Keratinocyte (primary cell): ENCODE results near the gene PAPPA2. TPM values are rescaled to one million over a fixed set of nuclear protein-coding genes. Genes with fewer than 3 reads are reported as not detected.

ENCODE experiments used
- DNase-seq: peaks from one replicate; pipeline ENCODE4 v3.0.0-alpha.2; 2011; ENCODE audit warnings: low read depth, missing footprints, low spot score
- FAIRE-seq: peaks from 2 replicates; lab custom pipeline; 2011; peaks lifted over from hg19 to GRCh38; lab: Jason Lieb, UNC
- H2AFZ ChIP-seq: 2 replicates; pipeline ENCODE4 v1.6.0; 2012; ENCODE audit warnings: low read length, control low read depth, inconsistent platforms; ENCODE audit not compliant: control insufficient read depth
- H3K27ac ChIP-seq: 2 replicates; pipeline ENCODE4 v1.5.1; 2011; ENCODE audit warnings: low read length; ENCODE audit not compliant: control insufficient read depth, insufficient read depth
- H3K27me3 ChIP-seq: 3 replicates; pipeline ENCODE4 v1.6.0; 2011; ENCODE audit warnings: low read length; ENCODE audit not compliant: control insufficient read depth, insufficient read depth; ENCODE audit errors: extremely low read depth
- H3K36me3 ChIP-seq, 2 experiments: 2 replicates in 1 of 2; 3 replicates in 1 of 2; pipeline ENCODE4 v1.5.1; 2011; ENCODE audit warnings: low read length in 2 of 2, mild to moderate bottlenecking in 1 of 2; ENCODE audit not compliant: control insufficient read depth in 2 of 2, insufficient read depth in 2 of 2; ENCODE audit errors: extremely low read depth in 1 of 2
- H3K4me1 ChIP-seq: 3 replicates; pipeline ENCODE4 v1.5.1; 2011; ENCODE audit warnings: low read length; ENCODE audit not compliant: control insufficient read depth, insufficient read depth; ENCODE audit errors: extremely low read depth
- H3K4me2 ChIP-seq: 3 replicates; pipeline ENCODE4 v1.6.0; 2011; ENCODE audit warnings: low read depth, low read length; ENCODE audit not compliant: control insufficient read depth, insufficient read depth; ENCODE audit errors: extremely low read depth
- H3K4me3 ChIP-seq, 3 experiments: fragments of 200-600 bp in 1 of 3; sonication (generic) in 1 of 3; 2 replicates in 2 of 3; 3 replicates in 1 of 3; pipeline ENCODE4 v1.5.1; 2011 to 2016; ENCODE audit warnings: low read length in 3 of 3, mild to moderate bottlenecking in 3 of 3, control low read depth in 2 of 3, inconsistent platforms in 1 of 3, low read depth in 1 of 3, mixed read lengths in 1 of 3, mixed run types in 1 of 3, moderate library complexity in 1 of 3; ENCODE audit not compliant: control insufficient read depth in 2 of 3, insufficient read depth in 2 of 3; ENCODE audit errors: extremely low read depth in 1 of 3
- H3K79me2 ChIP-seq: 2 replicates; pipeline ENCODE4 v1.6.0; 2012; ENCODE audit warnings: low read length; ENCODE audit not compliant: control insufficient read depth, insufficient read depth
- H3K9ac ChIP-seq: 3 replicates; pipeline ENCODE4 v1.6.0; 2011; ENCODE audit warnings: low read length; ENCODE audit not compliant: control insufficient read depth, insufficient read depth; ENCODE audit errors: extremely low read depth
- H3K9me1 ChIP-seq: 3 replicates; pipeline ENCODE4 v1.6.0; 2011; ENCODE audit warnings: low read length; ENCODE audit not compliant: control insufficient read depth, insufficient read depth; ENCODE audit errors: extremely low read depth
- H3K9me3 ChIP-seq: 2 replicates; pipeline ENCODE4 v1.5.1; 2012; ENCODE audit warnings: low read depth, low read length; ENCODE audit not compliant: control insufficient read depth
- H4K20me1 ChIP-seq: 3 replicates; pipeline ENCODE4 v1.6.0; 2011; ENCODE audit warnings: low read length; ENCODE audit not compliant: control insufficient read depth, insufficient read depth; ENCODE audit errors: extremely low read depth
- EZH2 ChIP-seq: IDR thresholded peaks from one replicate; pipeline ENCODE4 v1.6.1; 2012; ENCODE audit warnings: inconsistent platforms, mild to moderate bottlenecking, low read length, moderate library complexity
- dilution Hi-C: fragments of 300-500 bp; cut with MboI; formaldehyde crosslinking; loops from one replicate; pipeline ENCODE4 v1.7.0; 2020; ENCODE audit warnings: low sequenced_read_pairs; ENCODE audit not compliant: extremely low pct_ligation_motif_present
- polyA plus RNA-seq, 5 experiments: library from polyadenylated mRNA; depleted of rRNA in 3 of 5; stranded (reverse) in 3 of 5; stranded (forward) in 1 of 5; unstranded in 1 of 5; fragments of >200 nt; gene quantifications; 1 replicate in 1 of 5; 2 replicates in 3 of 5; 3 replicates in 1 of 5; pipeline versions ENCODE4 v1.2.1 to v1.2.3, GENCODE V29; 2011 to 2012; ENCODE audit warnings: missing spikeins in 2 of 5, low read depth in 1 of 5, low replicate concordance in 1 of 5
- TF ChIP-seq, protein P1 (sequence below), 3 experiments: IDR thresholded peaks in 1 of 3; conservative IDR thresholded peaks in 1 of 3; optimal IDR thresholded peaks in 1 of 3; 2 replicates in 2 of 3; 3 replicates in 1 of 3; pipeline versions ENCODE3 to v1.5.1; 2011; ENCODE audit warnings: low read length in 3 of 3, mild to moderate bottlenecking in 3 of 3, moderate library complexity in 2 of 3, control low read depth in 1 of 3, inconsistent platforms in 1 of 3; ENCODE audit not compliant: insufficient read depth in 2 of 3; ENCODE audit errors: extremely low read depth in 1 of 3

Gene PAPPA2
- polyA plus RNA-seq, 1 donor (not counting 4 experiments of a cell fraction or from before 2014, with no cell fraction given): 0.07 TPM

DNA sequence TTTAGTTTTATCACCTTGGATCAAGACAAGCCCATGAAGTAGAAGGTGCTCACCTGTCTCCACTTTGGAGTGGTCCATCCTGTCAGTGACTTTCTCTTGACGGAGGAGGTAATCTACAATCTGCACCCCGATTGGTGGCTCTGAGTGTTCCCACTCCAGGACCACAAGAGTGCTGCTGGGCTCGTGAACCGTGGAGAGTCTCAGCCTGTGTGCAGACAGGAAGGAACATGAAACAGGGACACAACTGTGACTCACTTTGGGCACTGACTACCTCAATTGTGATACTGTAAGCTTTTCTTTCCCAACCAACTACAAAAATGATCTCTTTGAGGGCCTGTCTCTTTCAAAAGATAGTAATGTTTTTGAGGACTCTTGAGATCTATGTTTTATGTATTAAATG lies 421.3 kb downstream of the PAPPA2 start:
- Histone ChIP-seq H3K9me3 (no peaks in the 10 kb centered on the region), H2AFZ (no peak overlapping the region), H3K4me3 (no peak overlapping the region), H3K36me3 (no peaks in the 10 kb centered on the region), H3K9ac (no peak overlapping the region), H4K20me1 (no peaks in the 10 kb centered on the region), H3K27ac (no peak overlapping the region), H3K27me3 (no peaks in the 10 kb centered on the region), H3K79me2 (no peaks in the 10 kb centered on the region), H3K4me1 (no peaks in the 10 kb centered on the region), H3K4me2 (no peak overlapping the region), H3K9me1 (no peaks in the 10 kb centered on the region)
- DNase-seq (no peak), FAIRE-seq (no peak)
- TF ChIP-seq EZH2: no peak
- TF ChIP-seq, protein P1, sequence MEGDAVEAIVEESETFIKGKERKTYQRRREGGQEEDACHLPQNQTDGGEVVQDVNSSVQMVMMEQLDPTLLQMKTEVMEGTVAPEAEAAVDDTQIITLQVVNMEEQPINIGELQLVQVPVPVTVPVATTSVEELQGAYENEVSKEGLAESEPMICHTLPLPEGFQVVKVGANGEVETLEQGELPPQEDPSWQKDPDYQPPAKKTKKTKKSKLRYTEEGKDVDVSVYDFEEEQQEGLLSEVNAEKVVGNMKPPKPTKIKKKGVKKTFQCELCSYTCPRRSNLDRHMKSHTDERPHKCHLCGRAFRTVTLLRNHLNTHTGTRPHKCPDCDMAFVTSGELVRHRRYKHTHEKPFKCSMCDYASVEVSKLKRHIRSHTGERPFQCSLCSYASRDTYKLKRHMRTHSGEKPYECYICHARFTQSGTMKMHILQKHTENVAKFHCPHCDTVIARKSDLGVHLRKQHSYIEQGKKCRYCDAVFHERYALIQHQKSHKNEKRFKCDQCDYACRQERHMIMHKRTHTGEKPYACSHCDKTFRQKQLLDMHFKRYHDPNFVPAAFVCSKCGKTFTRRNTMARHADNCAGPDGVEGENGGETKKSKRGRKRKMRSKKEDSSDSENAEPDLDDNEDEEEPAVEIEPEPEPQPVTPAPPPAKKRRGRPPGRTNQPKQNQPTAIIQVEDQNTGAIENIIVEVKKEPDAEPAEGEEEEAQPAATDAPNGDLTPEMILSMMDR (optimal IDR thresholded peaks at IDR 0.05 in 1 of 3, IDR thresholded peaks at IDR 0.05 in 1 of 3, conservative IDR thresholded peaks at IDR 0.05 in 1 of 3; ENCODE audit: extremely low read depth in 1 of 3, insufficient read depth in 2 of 3, low read length in 3 of 3): no peak
- dilution Hi-C loops: no loop called here

DNA sequence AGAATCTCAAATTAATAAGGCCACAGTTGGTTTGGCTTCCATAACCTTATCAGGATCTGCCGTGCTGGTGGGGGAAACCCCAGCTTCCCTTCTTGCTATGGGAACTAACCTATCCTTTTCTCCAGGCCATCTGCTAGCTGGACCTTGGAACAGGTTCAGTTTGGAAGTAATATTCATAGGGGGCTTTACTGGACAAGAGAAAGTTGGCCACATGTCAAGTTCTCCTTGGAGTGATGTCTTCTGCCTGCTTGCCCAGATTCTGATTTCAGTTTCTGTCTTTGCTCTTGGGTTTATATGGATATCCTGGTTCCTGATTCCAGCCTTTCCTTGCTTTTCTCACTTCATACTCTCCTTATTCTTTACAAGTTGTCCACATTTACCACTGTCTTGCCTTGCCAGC lies 421.9 kb downstream of the PAPPA2 start:
- H3K9me1 ChIP-seq: no peaks in the 10 kb centered on the region
- H3K27ac ChIP-seq: no peak overlapping the region
- no peaks in the 10 kb centered on the region for H3K79me2 ChIP-seq
- H3K36me3 ChIP-seq: no peaks in the 10 kb centered on the region
- H3K4me3 ChIP-seq: no peak overlapping the region
- H3K9ac ChIP-seq: no peak overlapping the region
- dilution Hi-C loops: no loop called here
- no peak overlapping the region for H3K4me2 ChIP-seq
- FAIRE-seq (no peak), DNase-seq (no peak)
- H2AFZ ChIP-seq: no peak overlapping the region
- H3K9me3 ChIP-seq: no peaks in the 10 kb centered on the region
- H3K4me1 ChIP-seq: no peaks in the 10 kb centered on the region
- no peaks in the 10 kb centered on the region for H4K20me1 ChIP-seq
- H3K27me3 ChIP-seq: no peaks in the 10 kb centered on the region
- no peak for TF ChIP-seq EZH2
- TF ChIP-seq, protein P1 (optimal IDR thresholded peaks at IDR 0.05 in 1 of 3, IDR thresholded peaks at IDR 0.05 in 1 of 3, conservative IDR thresholded peaks at IDR 0.05 in 1 of 3; ENCODE audit: extremely low read depth in 1 of 3, insufficient read depth in 2 of 3, low read length in 3 of 3): no peak
